Naive thymus-derived CD4-positive, alpha-beta T cell (primary cell): ENCODE data around the gene GRB10. TPM values are rescaled to one million over a fixed set of nuclear protein-coding genes. Genes with fewer than 3 reads are reported as not detected.
A peak's percentile ranks its signal among the peaks of the same experiment; 100 is the strongest.

Experiments
- ATAC-seq: fragments of 150-1000 bp; cut with Tn5 transposase; 2 replicates; pipeline ENCODE4 v1.10.0; 2021; ENCODE audit warnings: mild to moderate bottlenecking, moderate library complexity
- CTCF ChIA-PET: fragments of 350-600 bp; sonication (Branson Sonifier 250); formaldehyde crosslinking; loops from one replicate; lab custom pipeline; 2021; ENCODE audit warnings: antibody characterized with exemption; lab: Charles Lee
- POLR2A ChIA-PET: fragments of 350-600 bp; sonication (Branson Sonifier 250); formaldehyde crosslinking; loops from one replicate; lab custom pipeline; 2021; ENCODE audit warnings: antibody characterized with exemption, inconsistent platforms; lab: Charles Lee
- DNase-seq, 9 donors: peaks; one replicate each; pipeline versions ENCODE4 v3.0.0 to v3.0.0-alpha.2; 2020 to 2022; ENCODE audit warnings: mixed read lengths in 1 of 9
- H3K27ac ChIP-seq: one replicate; pipeline ENCODE4 v1.7.0; 2013; ENCODE audit warnings: mild to moderate bottlenecking, low read depth, low read length, moderate library complexity
- H3K27me3 ChIP-seq, 2 donors: one replicate each; pipeline ENCODE4 v1.7.0; 2013; ENCODE audit warnings: low read length in 2 of 2, mild to moderate bottlenecking in 2 of 2, moderate library complexity in 2 of 2; ENCODE audit not compliant: control insufficient read depth in 2 of 2, insufficient read depth in 2 of 2
- H3K36me3 ChIP-seq, 3 experiments: 1 replicate in 2 of 3; 2 replicates in 1 of 3; pipeline ENCODE4 v1.7.0; 2013; ENCODE audit warnings: low read length in 3 of 3, mild to moderate bottlenecking in 3 of 3, moderate library complexity in 1 of 3; ENCODE audit not compliant: insufficient read depth in 3 of 3, control insufficient read depth in 2 of 3
- H3K4me1 ChIP-seq, 2 donors: one replicate each; pipeline ENCODE4 v1.7.0; 2013; ENCODE audit warnings: low read length in 2 of 2, mild to moderate bottlenecking in 2 of 2, moderate library complexity in 1 of 2; ENCODE audit not compliant: control insufficient read depth in 2 of 2, insufficient read depth in 2 of 2
- H3K4me3 ChIP-seq: 2 replicates; pipeline ENCODE4 v1.7.0; 2013; ENCODE audit warnings: mild to moderate bottlenecking, low read length
- H3K9me3 ChIP-seq, 3 experiments: 1 replicate in 2 of 3; 2 replicates in 1 of 3; pipeline ENCODE4 v1.7.0; 2013; ENCODE audit warnings: low read length in 3 of 3; ENCODE audit not compliant: control insufficient read depth in 2 of 3
- H3K27ac Mint-ChIP-seq, 9 donors: one replicate each; pipeline ENCODE4 v1.8.0; 2020 to 2022; ENCODE audit warnings: mixed read lengths in 9 of 9, mild to moderate bottlenecking in 8 of 9, moderate library complexity in 5 of 9, inconsistent platforms in 2 of 9
- H3K27me3 Mint-ChIP-seq, 5 donors: one replicate each; pipeline ENCODE4 v1.8.0; 2021 to 2022; ENCODE audit warnings: mixed read lengths in 5 of 5, mild to moderate bottlenecking in 1 of 5
- H3K36me3 Mint-ChIP-seq, 5 donors: one replicate each; pipeline ENCODE4 v1.8.0; 2020 to 2022; ENCODE audit warnings: mixed read lengths in 5 of 5, mild to moderate bottlenecking in 3 of 5, inconsistent platforms in 1 of 5
- H3K4me1 Mint-ChIP-seq, 7 donors: one replicate each; pipeline ENCODE4 v1.8.0; 2020 to 2022; ENCODE audit warnings: mixed read lengths in 7 of 7, mild to moderate bottlenecking in 3 of 7, inconsistent platforms in 1 of 7
- H3K4me3 Mint-ChIP-seq, 10 donors: one replicate each; pipeline ENCODE4 v1.8.0; 2020 to 2022; ENCODE audit warnings: mild to moderate bottlenecking in 10 of 10, mixed read lengths in 10 of 10, moderate library complexity in 6 of 10, inconsistent platforms in 2 of 10
- H3K9me3 Mint-ChIP-seq, 11 donors: one replicate each; pipeline ENCODE4 v1.8.0; 2020 to 2022; ENCODE audit warnings: mixed read lengths in 11 of 11, mild to moderate bottlenecking in 4 of 11, inconsistent platforms in 1 of 11, moderate library complexity in 1 of 11
- intact Hi-C, 2 donors: fragments of 100-400 bp; cut with micrococcal nuclease; formaldehyde crosslinking; loops; one replicate each; pipeline ENCODE4 v1.15.1; 2023
- polyA plus RNA-seq, 2 donors: library from polyadenylated mRNA; unstranded; fragments of 300-500 nt; fragmentation: Illumina TruSeq; gene quantifications; one replicate each; pipeline ENCODE4 v1.2.3, GENCODE V29; 2021
- total RNA-seq, 6 experiments: library from RNA in 5 of 6; stranded (reverse) in 5 of 6; gene quantifications; 1 replicate in 5 of 6; 2 replicates in 1 of 6; pipeline ENCODE4 v1.2.3 and lab custom pipeline; 2021 to 2026

Gene GRB10
- total and polyA plus RNA-seq, 7 experiments from 2014 or later: 2.6 to 10.6 (median 6.2) TPM

DNA sequence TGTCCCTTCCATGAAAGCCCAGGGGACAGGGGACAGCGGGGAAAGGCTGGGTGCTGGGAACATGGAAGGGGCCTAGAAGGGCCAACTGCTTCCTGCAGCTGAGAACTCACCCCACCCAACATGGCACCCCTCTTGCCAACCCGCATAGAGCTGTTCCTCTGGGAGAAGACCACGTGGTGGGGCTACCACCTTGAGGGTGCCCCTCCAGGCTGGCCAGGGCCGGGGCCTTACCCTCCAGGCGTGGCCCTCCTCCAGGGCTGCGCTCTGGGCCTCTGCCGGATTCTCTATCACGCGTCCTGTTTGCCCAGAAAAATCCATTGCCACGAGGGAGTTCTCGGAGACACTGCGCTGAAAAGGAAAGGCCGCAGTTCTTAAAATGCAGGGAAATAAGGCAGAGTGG, 177.6 kb downstream of the GRB10 start:
- no peak overlapping the region for H3K4me3 Mint-ChIP-seq
- peaks cover under 1 to 25% of the 10 kb centered on the region in 2 donors for H3K4me1 ChIP-seq
- no peaks in the 10 kb centered on the region for H3K9me3 ChIP-seq
- DNase-seq (no peak), ATAC-seq (no peak)
- no peak overlapping the region for H3K4me3 ChIP-seq
- H3K9me3 Mint-ChIP-seq: peaks cover 0 to 14% (median 5%) of the 10 kb centered on the region in 11 donors
- H3K27ac ChIP-seq: no peak overlapping the region
- H3K4me1 Mint-ChIP-seq: peaks cover 14 to 27% (median 20%) of the 10 kb centered on the region in 7 donors
- ChIA-PET CTCF (no interaction called here), POLR2A (no interaction called here)
- intact Hi-C loops: no loop called here
- H3K27me3 Mint-ChIP-seq: peaks cover 0 to 30% (median 0%) of the 10 kb centered on the region in 5 donors
- no peak overlapping the region for H3K27ac Mint-ChIP-seq
- H3K36me3 Mint-ChIP-seq: peaks cover 0 to 18% (median 14%) of the 10 kb centered on the region in 5 donors
- no peaks in the 10 kb centered on the region for H3K27me3 ChIP-seq
- peaks cover 0 to 23% (median 0%) of the 10 kb centered on the region in 3 experiments for H3K36me3 ChIP-seq

DNA sequence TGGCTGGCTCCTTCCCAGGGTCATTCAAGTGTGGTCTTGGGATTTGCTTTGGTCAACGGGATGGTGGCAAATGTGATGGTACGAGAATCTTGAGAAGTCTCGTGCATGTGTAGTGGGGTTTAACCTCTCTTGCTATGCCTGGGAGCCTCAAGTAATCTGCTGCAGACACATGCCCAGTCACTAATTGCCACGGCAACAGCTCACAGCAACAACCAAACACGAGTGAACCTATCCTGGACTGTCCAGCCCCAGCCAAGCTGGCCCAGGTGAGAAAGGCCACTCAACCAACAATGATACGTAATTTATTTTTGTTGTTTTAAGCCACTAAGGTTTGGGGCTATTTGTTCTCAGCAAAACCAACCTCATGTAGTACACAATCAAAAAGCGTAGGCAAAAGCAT, 179.4 kb downstream of the GRB10 start:
- Histone ChIP-seq H3K9me3 (no peaks in the 10 kb centered on the region), H3K36me3 (peaks cover 0 to 23% (median 0%) of the 10 kb centered on the region in 3 experiments), H3K4me1 (peaks cover 0 to 8% of the 10 kb centered on the region in 2 donors), H3K27ac (no peak overlapping the region), H3K27me3 (no peaks in the 10 kb centered on the region), H3K4me3 (no peak overlapping the region)
- ATAC-seq (no peak), DNase-seq (no peak)
- H3K9me3 Mint-ChIP-seq: peaks cover 0 to 12% (median 3%) of the 10 kb centered on the region in 11 donors
- intact Hi-C loops: no loop called here
- ChIA-PET POLR2A (no interaction called here), CTCF (no interaction called here)
- peaks cover 8 to 21% (median 9%) of the 10 kb centered on the region in 7 donors for H3K4me1 Mint-ChIP-seq
- H3K4me3 Mint-ChIP-seq: no peak overlapping the region
- H3K27me3 Mint-ChIP-seq: peaks cover 0 to 30% (median 0%) of the 10 kb centered on the region in 5 donors
- H3K27ac Mint-ChIP-seq: peak overlapping the region in 1 of 9 donors; percentile 21
- H3K36me3 Mint-ChIP-seq: peaks cover 0 to 18% (median 14%) of the 10 kb centered on the region in 5 donors

DNA sequence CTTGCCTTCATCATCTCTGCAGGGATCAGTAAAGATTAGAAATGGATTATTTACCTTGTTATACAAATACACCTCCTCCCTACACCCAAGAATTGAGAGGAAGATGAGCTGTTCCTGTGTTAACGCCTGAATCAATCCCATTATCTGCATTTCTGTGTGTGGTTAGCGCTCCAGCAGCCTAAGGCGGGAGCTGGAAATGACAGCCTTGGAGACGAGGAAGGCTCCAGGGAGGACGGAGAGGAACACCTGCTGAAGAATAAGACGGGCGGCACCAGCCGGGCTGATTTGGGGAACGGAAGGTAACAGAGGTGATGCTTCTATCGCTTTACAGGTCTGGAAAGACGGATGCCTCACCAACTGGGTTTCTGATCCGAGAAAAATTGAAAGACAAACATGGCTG, 183.3 kb downstream of the GRB10 start:
- no peaks in the 10 kb centered on the region for H3K9me3 Mint-ChIP-seq
- Histone ChIP-seq H3K9me3 (no peaks in the 10 kb centered on the region), H3K27me3 (no peaks in the 10 kb centered on the region), H3K4me3 (no peak overlapping the region), H3K4me1 (no peaks in the 10 kb centered on the region), H3K27ac (no peak overlapping the region), H3K36me3 (peaks cover 0 to 5% (median 0%) of the 10 kb centered on the region in 3 experiments)
- DNase-seq (no peak), ATAC-seq (no peak)
- intact Hi-C loops: loop anchor here in 1 of 2 donors (10.0 kb wide), 1 partner anchor 65 kb away; no protein-coding TSS in a partner anchor
- H3K4me1 Mint-ChIP-seq: peaks cover 0 to 28% (median 0%) of the 10 kb centered on the region in 7 donors
- ChIA-PET CTCF (no interaction called here), POLR2A (interaction anchor here (1.7 kb wide), 1 partner anchor 8 kb away, joined by 6 read pairs; no protein-coding TSS in a partner anchor)
- peaks cover 0 to 11% (median 0%) of the 10 kb centered on the region in 5 donors for H3K36me3 Mint-ChIP-seq
- no peak overlapping the region for H3K27ac Mint-ChIP-seq
- H3K27me3 Mint-ChIP-seq: peaks cover 0 to 22% (median 0%) of the 10 kb centered on the region in 5 donors
- no peak overlapping the region for H3K4me3 Mint-ChIP-seq

- intact Hi-C loops: loop anchor here in 1 of 2 donors (10.0 kb wide), 1 partner anchor 64 kb away; no protein-coding TSS in a partner anchor
- Mint-ChIP-seq H3K9me3 (no peaks in the 10 kb centered on the region), H3K4me3 (no peak overlapping the region), H3K27ac (no peak overlapping the region), H3K27me3 (peaks cover 0 to 22% (median 0%) of the 10 kb centered on the region in 5 donors), H3K36me3 (peaks cover 0 to 11% (median 0%) of the 10 kb centered on the region in 5 donors), H3K4me1 (peaks cover 0 to 32% (median 0%) of the 10 kb centered on the region in 7 donors)
- Histone ChIP-seq H3K27ac (no peak overlapping the region), H3K36me3 (no peaks in the 10 kb centered on the region), H3K27me3 (no peaks in the 10 kb centered on the region), H3K4me1 (no peaks in the 10 kb centered on the region), H3K9me3 (no peaks in the 10 kb centered on the region), H3K4me3 (no peak overlapping the region)
- DNase-seq (no peak), ATAC-seq (no peak)
- CTCF ChIA-PET: interaction anchor here (1.7 kb wide), 1 partner anchor 35 kb away, joined by 4 read pairs; no protein-coding TSS in a partner anchor
- POLR2A ChIA-PET: interaction anchor here (1.7 kb wide), 1 partner anchor 9 kb away, joined by 6 read pairs; no protein-coding TSS in a partner anchor
Measured at GRCh38 chr7:50598460-50599343, 184.0 kb downstream of the GRB10 start.

DNA sequence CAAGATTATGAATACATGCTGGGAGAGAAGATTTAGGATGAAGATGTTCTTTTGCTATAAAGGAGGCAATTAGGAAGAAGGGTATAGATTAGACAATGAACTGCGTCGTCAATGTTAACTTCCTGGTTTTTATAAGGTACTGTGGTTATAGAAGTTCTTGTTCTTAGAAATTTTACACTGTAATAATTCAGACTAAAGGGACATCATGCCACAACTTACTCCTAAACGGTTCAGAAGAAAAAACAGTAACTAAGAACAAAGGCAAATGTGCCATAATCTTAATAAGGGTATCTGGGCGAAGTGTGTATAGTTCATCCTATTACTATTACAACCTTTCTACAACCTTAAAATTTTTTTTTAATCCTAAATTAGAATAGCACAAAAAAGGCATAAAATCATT, 186.2 kb downstream of the GRB10 start:
- no peak overlapping the region for H3K4me3 ChIP-seq
- intact Hi-C loops: loop anchor here in 1 of 2 donors (10.0 kb wide), 1 partner anchor 62 kb away; no protein-coding TSS in a partner anchor
- H3K4me1 ChIP-seq: no peaks in the 10 kb centered on the region
- ChIA-PET CTCF (interaction anchor here (1.1 to 1.4 kb wide), 2 partner anchors 11 to 19 kb away, joined by 4 to 7 read pairs; no protein-coding TSS in a partner anchor), POLR2A (no interaction called here)
- DNase-seq: no peak
- H3K9me3 ChIP-seq: no peaks in the 10 kb centered on the region
- Mint-ChIP-seq H3K9me3 (no peaks in the 10 kb centered on the region), H3K4me1 (peaks cover 0 to 32% (median 0%) of the 10 kb centered on the region in 7 donors), H3K27me3 (peaks cover 0 to 14% (median 0%) of the 10 kb centered on the region in 5 donors), H3K27ac (peak overlapping the region in 1 of 9 donors; percentile 28), H3K4me3 (no peak overlapping the region), H3K36me3 (peaks cover 0 to 16% (median 4%) of the 10 kb centered on the region in 5 donors)
- ATAC-seq: no peak
- peaks cover 0 to 6% (median 0%) of the 10 kb centered on the region in 3 experiments for H3K36me3 ChIP-seq
- no peak overlapping the region for H3K27ac ChIP-seq
- no peaks in the 10 kb centered on the region for H3K27me3 ChIP-seq

- H3K4me3 Mint-ChIP-seq: peak overlapping the region in 1 of 10 donors; percentile 29
Measured at GRCh38 chr7:50595491-50596102, 187.1 kb downstream of the GRB10 start.

More at GRCh38 chr7:50595491-50596102, 187.1 kb downstream of the GRB10 start:
- peaks cover 0 to 6% (median 0%) of the 10 kb centered on the region in 3 experiments for H3K36me3 ChIP-seq
- ATAC-seq (peak; percentile 56), DNase-seq (no peak)
- no peaks in the 10 kb centered on the region for H3K4me1 ChIP-seq
- ChIA-PET CTCF (interaction anchor here (1.1 kb wide), 1 partner anchor 20 kb away, joined by 7 read pairs; no protein-coding TSS in a partner anchor), POLR2A (no interaction called here)
- Mint-ChIP-seq H3K4me1 (peaks cover 0 to 30% (median 0%) of the 10 kb centered on the region in 7 donors), H3K27ac (no peak overlapping the region), H3K9me3 (no peaks in the 10 kb centered on the region), H3K27me3 (peaks cover 0 to 12% (median 1%) of the 10 kb centered on the region in 5 donors), H3K36me3 (peaks cover 0 to 16% (median 4%) of the 10 kb centered on the region in 5 donors)
- H3K9me3 ChIP-seq: no peaks in the 10 kb centered on the region
- intact Hi-C loops: loop anchor here (1.0 to 10.0 kb wide), 2 partner anchors 38 to 61 kb away; no protein-coding TSS in a partner anchor
- no peak overlapping the region for H3K27ac ChIP-seq
- no peak overlapping the region for H3K4me3 ChIP-seq
- H3K27me3 ChIP-seq: no peaks in the 10 kb centered on the region
